Measurements from ENCODE around the gene JPT1.

DNA sequence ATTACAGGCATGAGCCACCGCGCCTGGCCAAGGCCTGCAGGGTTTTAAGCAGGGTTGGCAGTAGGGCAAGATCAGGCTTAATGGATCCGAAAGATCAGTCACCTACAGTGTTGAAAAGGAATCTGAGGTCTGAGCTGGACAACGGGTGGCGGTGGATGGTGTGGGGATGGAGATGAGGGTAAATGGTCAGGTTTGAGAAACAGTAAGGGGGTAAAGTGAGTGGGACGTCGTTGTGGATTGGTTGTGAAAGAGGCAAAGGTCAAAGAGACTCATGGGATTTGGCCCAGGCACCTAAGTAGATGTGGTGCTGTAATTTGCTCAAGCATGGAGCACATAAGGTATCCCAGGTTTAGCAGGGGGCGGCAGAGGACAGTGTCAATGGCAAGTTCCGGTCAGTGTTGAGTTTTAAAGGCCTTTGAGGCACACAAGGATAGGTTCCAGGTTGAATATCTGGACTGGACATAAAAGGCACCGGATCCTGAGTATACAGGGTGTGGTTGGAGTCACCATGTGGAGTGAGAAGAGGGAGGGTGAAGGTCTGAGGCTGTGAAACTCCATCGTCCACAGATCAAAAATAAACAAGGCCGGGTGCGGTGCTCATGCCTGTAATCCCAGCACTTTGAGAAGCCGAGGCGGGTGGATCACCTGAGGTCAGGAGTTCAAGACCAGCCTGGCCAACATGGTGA, 67.7 kb downstream of the JPT1 start:
- TF ChIP-seq, protein P1, sequence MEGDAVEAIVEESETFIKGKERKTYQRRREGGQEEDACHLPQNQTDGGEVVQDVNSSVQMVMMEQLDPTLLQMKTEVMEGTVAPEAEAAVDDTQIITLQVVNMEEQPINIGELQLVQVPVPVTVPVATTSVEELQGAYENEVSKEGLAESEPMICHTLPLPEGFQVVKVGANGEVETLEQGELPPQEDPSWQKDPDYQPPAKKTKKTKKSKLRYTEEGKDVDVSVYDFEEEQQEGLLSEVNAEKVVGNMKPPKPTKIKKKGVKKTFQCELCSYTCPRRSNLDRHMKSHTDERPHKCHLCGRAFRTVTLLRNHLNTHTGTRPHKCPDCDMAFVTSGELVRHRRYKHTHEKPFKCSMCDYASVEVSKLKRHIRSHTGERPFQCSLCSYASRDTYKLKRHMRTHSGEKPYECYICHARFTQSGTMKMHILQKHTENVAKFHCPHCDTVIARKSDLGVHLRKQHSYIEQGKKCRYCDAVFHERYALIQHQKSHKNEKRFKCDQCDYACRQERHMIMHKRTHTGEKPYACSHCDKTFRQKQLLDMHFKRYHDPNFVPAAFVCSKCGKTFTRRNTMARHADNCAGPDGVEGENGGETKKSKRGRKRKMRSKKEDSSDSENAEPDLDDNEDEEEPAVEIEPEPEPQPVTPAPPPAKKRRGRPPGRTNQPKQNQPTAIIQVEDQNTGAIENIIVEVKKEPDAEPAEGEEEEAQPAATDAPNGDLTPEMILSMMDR (conservative IDR thresholded peaks at IDR 0.05 in 1 of 2, IDR thresholded peaks at IDR 0.05 in 1 of 2; ENCODE audit: extremely low read depth in 1 of 2, insufficient read depth in 1 of 2, low read depth in 1 of 2, low read length in 2 of 2): no peak
- no peak for TF ChIP-seq EZH2 (IDR thresholded peaks at IDR 0.05; ENCODE audit: borderline replicate concordance, low read length)
